K562 (cell line): ENCODE results near the gene RNF222. TPM values are rescaled to one million over a fixed set of nuclear protein-coding genes. Genes with fewer than 3 reads are reported as not detected.
"Not testable (repeated sequence)": the region's sequence is repeated elsewhere in the genome, so short reads cannot be mapped to it uniquely, and the experiment has no call there.

Source experiments
- ATAC-seq: fragments of 200-7000 bp; cut with Tn5 transposase; 3 replicates; pipeline ENCODE4 v1.9.1; 2020; ENCODE audit warnings: moderate library complexity
- BruUV-seq: library from RNA; stranded (reverse); fragments of 400-500 nt; replicated peaks from 2 replicates; lab custom pipeline; 2021; lab: Mats Ljungman, UMichigan
- CTCF ChIA-PET: fragments of 300-600 bp; formaldehyde crosslinking; extraction: SDS; loops from one replicate; lab custom pipeline; 2021; ENCODE audit warnings: low intra/inter-chr PET ratio; lab: Yijun Ruan, JAX
- POLR2A ChIA-PET: fragments of 300-600, 350-650 bp; sonication (Branson Sonifier 250); formaldehyde crosslinking; extraction: SDS; loops from one replicate; lab custom pipeline; 2021; ENCODE audit warnings: antibody characterized with exemption, inconsistent platforms; lab: Yijun Ruan, JAX
- DNase-seq, 4 experiments: peaks; one replicate each; pipeline versions ENCODE4 v3.0.0 to v3.0.0-alpha.2; 2011 to 2018; ENCODE audit warnings: low spot score in 3 of 4, mixed read lengths in 3 of 4; ENCODE audit errors: extremely low read depth in 1 of 4
- FAIRE-seq: peaks from 2 replicates; lab custom pipeline; 2011; peaks lifted over from hg19 to GRCh38; lab: Jason Lieb, UNC
- H2AFZ ChIP-seq: 2 replicates; pipeline ENCODE4 v1.6.0; 2011; ENCODE audit warnings: low read depth, low read length, control low read depth, inconsistent platforms
- H3K27ac ChIP-seq: fragments of 200-600 bp; 3 replicates; pipeline ENCODE4 v1.8.0; 2011; ENCODE audit warnings: low read depth, mild to moderate bottlenecking, control low read depth, inconsistent platforms, low read length, moderate library complexity, mixed read lengths; ENCODE audit errors: extremely low read depth
- H3K27me3 ChIP-seq, 2 experiments: fragments of 300-600 bp in 1 of 2; 2 replicates in 1 of 2; 3 replicates in 1 of 2; pipeline versions ENCODE4 v1.6.0 to v1.8.0; 2011; ENCODE audit warnings: inconsistent platforms in 2 of 2, low read length in 2 of 2, mild to moderate bottlenecking in 1 of 2, mixed read lengths in 1 of 2, moderate library complexity in 1 of 2; ENCODE audit not compliant: control insufficient read depth in 2 of 2, insufficient read depth in 2 of 2
- H3K36me3 ChIP-seq: fragments of 300-600 bp; 3 replicates; pipeline ENCODE4 v1.8.0; 2011; ENCODE audit warnings: mild to moderate bottlenecking, low read length, inconsistent platforms; ENCODE audit not compliant: control insufficient read depth, insufficient read depth
- H3K4me1 ChIP-seq, 2 experiments: fragments of 200-600 bp in 1 of 2; replicated peaks in 1 of 2; 2 replicates in 1 of 2; 3 replicates in 1 of 2; pipeline versions ENCODE4 v1.5.1 to v1.8.0; 2011; ENCODE audit warnings: inconsistent platforms in 2 of 2, low read length in 2 of 2, mild to moderate bottlenecking in 1 of 2, mixed read lengths in 1 of 2, moderate library complexity in 1 of 2; ENCODE audit not compliant: control insufficient read depth in 2 of 2, insufficient read depth in 2 of 2
- H3K4me2 ChIP-seq: 2 replicates; pipeline ENCODE4 v1.6.1; 2011; ENCODE audit warnings: low read length, control low read depth, inconsistent platforms, mixed read lengths; ENCODE audit not compliant: insufficient read depth
- H3K4me3 ChIP-seq: fragments of 200-600 bp; sonication (generic), shearing (Covaris generic); 2 replicates; pipeline ENCODE4 v1.5.1; 2016; ENCODE audit warnings: control low read depth, inconsistent platforms
- H3K79me2 ChIP-seq: fragments of 200-600 bp; 3 replicates; pipeline ENCODE4 v1.8.0; 2011; ENCODE audit warnings: low read length, inconsistent platforms; ENCODE audit not compliant: control insufficient read depth, insufficient read depth
- H3K9ac ChIP-seq, 2 experiments: 2 replicates each; pipeline versions ENCODE4 v1.6.0 to v1.6.1; 2011; ENCODE audit warnings: low read depth in 2 of 2, low read length in 2 of 2, control low read depth in 1 of 2, inconsistent platforms in 1 of 2, mild to moderate bottlenecking in 1 of 2, mixed read lengths in 1 of 2; ENCODE audit not compliant: insufficient read depth in 1 of 2
- H3K9me1 ChIP-seq: one replicate; pipeline ENCODE4 v1.6.0; 2011; ENCODE audit warnings: inconsistent platforms, mild to moderate bottlenecking, low read length, moderate library complexity; ENCODE audit not compliant: control insufficient read depth, insufficient read depth
- H3K9me3 ChIP-seq: replicated peaks from 2 replicates; pipeline ENCODE4 v1.5.1; 2011; ENCODE audit warnings: low read depth, low read length, inconsistent platforms; ENCODE audit not compliant: control insufficient read depth, insufficient read depth
- H4K20me1 ChIP-seq: replicated peaks from 2 replicates; pipeline ENCODE4 v1.6.1; 2011; ENCODE audit warnings: low read length, inconsistent platforms, mixed read lengths; ENCODE audit not compliant: control insufficient read depth, insufficient read depth
- WGBS: fragments of 100-300 bp; shearing (Covaris generic); methylation state at CpG from one replicate; pipeline ENCODE4 v1.1.6; 2016; ENCODE audit warnings: low coverage, mixed read lengths; ENCODE audit not compliant: insufficient coverage; ENCODE audit errors: missing lambda C conversion rate; 5-methylcytosine and 5-hydroxymethylcytosine counted together
- in situ Hi-C: fragments of 300-500 bp; cut with MboI; formaldehyde crosslinking; loops from 4 replicates; pipeline ENCODE4 v1.15.0; 2018; ENCODE audit warnings: inconsistent platforms, mixed read lengths
- intact Hi-C: fragments of 100-400 bp; cut with micrococcal nuclease; formaldehyde crosslinking; loops from 2 replicates; pipeline ENCODE4 v1.14.2; 2022
- polyA plus RNA-seq, 8 experiments: library from polyadenylated mRNA; depleted of rRNA in 4 of 8; stranded (reverse) in 5 of 8; unstranded in 3 of 8; fragments of >200 nt; fragmentation: Nextera tagmentation in 2 of 8; fragmentation: Illumina TruSeq in 1 of 8; extraction: Ambion mirVana in 2 of 8; extraction: Trizol in 1 of 8; gene quantifications; 2 replicates each; pipeline versions ENCODE4 v1.2.1 to v1.2.3, GENCODE V29; 2011 to 2014; ENCODE audit warnings: inconsistent platforms in 1 of 8, missing spikeins in 1 of 8
- total RNA-seq, 7 experiments: library from RNA; depleted of rRNA in 6 of 7; stranded (reverse); fragments of >200 nt in 6 of 7; fragmentation: Illumina TruSeq in 2 of 7; extraction: Trizol in 2 of 7; gene quantifications; 2 replicates each; pipeline versions ENCODE4 v1.2.1 to v1.2.3, GENCODE V29; 2011 to 2021; ENCODE audit warnings: low replicate concordance in 1 of 7
- TF ChIP-seq, protein P1 (sequence below): fragments of 200-600 bp; sonication (generic); IDR thresholded peaks from one replicate; pipeline ENCODE4 v1.6.1; 2012; ENCODE audit warnings: mild to moderate bottlenecking, low read depth, low read length, inconsistent platforms

RNF222 gene
- total and polyA plus RNA-seq, 9 of the 15 experiments (the other 6 are each of a cell fraction or from before 2014, with no cell fraction given): not detected

DNA sequence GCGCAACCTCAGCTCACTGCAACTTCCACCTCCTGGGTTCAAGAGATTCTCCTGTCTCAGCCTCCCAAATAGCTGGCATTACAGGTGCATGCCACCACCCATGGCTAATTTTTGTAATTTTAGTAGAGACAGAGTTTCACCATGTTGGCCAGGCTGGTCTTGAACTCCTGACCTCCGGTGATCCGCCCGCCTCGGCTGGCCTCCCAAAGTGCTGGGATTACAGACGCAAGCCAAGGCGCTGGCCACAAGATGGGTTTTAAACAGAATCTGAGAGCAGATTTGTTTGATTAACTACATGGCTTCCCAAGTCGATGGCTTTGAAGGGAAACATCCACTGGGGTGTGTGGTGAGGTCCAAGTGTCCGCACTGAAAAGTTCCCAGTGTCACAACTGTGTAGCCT is 3.1 kb downstream of the RNF222 start:
- H4K20me1 ChIP-seq, H3K79me2 ChIP-seq, intact Hi-C loops, H3K27ac ChIP-seq, H3K36me3 ChIP-seq, H3K9ac ChIP-seq, H3K9me1 ChIP-seq, FAIRE-seq, H3K4me2 ChIP-seq, BruUV-seq, DNase-seq, H3K9me3 ChIP-seq, H3K4me3 ChIP-seq, POLR2A ChIA-PET, ATAC-seq, H2AFZ ChIP-seq: not testable (repeated sequence)
- WGBS: 37% methylated on average over 6 of the region's 9 CpGs
- Histone ChIP-seq H3K27me3 (peaks cover 0 to 19% of the 10 kb centered on the region in 2 experiments; a peak in 3 of 5 replicates), H3K4me1 (peaks cover 0 to 27% of the 10 kb centered on the region in 2 experiments; a peak in 4 of 5 replicates)
- in situ Hi-C loops: loop anchor here (25.0 kb wide), 1 partner anchor 1143 kb away; no protein-coding TSS in a partner anchor
- CTCF ChIA-PET: interaction anchor here (0.6 to 0.7 kb wide), 2 partner anchors 51 to 277 kb away, joined by 3 read pairs; no protein-coding TSS in a partner anchor

DNA sequence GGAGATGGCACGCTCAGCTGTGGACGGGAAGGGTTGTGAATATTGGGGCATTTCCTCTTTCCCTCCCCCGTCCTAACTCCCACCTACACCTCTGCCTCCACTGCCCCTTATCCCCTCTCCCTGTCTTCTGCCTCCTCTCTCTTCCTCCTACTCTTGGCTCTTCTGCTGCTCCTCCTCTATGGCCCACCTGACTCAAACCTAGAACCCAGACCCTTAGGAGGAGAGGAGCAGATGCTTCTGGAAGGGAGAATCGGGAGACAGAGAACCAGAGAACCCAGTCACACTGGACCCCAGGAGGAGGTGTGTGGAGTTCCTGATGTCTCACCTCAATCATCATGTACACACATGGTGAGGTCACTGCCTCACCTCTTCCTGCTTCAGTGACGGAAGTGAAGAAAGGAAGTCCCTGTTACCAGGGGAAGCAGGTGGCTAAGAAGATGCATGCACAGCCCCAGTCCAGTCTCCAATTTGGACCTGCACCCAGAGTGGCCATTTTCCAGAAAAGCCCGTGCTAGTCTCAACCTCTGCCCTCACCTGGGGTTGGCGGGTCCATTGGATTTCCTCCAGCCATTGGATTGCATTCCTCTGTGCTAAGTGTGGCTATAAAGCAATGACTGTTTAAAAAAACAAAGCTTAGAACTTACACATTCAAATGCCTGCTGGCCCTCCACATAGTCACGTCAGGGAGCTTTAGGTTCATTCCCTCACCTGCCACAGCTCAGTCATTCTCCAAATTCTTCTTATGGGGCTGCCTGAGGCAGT is 4.0 kb downstream of the RNF222 start:
- no TSS peak for BruUV-seq
- H3K27ac ChIP-seq: no peak overlapping the region
- TF ChIP-seq, protein P1, sequence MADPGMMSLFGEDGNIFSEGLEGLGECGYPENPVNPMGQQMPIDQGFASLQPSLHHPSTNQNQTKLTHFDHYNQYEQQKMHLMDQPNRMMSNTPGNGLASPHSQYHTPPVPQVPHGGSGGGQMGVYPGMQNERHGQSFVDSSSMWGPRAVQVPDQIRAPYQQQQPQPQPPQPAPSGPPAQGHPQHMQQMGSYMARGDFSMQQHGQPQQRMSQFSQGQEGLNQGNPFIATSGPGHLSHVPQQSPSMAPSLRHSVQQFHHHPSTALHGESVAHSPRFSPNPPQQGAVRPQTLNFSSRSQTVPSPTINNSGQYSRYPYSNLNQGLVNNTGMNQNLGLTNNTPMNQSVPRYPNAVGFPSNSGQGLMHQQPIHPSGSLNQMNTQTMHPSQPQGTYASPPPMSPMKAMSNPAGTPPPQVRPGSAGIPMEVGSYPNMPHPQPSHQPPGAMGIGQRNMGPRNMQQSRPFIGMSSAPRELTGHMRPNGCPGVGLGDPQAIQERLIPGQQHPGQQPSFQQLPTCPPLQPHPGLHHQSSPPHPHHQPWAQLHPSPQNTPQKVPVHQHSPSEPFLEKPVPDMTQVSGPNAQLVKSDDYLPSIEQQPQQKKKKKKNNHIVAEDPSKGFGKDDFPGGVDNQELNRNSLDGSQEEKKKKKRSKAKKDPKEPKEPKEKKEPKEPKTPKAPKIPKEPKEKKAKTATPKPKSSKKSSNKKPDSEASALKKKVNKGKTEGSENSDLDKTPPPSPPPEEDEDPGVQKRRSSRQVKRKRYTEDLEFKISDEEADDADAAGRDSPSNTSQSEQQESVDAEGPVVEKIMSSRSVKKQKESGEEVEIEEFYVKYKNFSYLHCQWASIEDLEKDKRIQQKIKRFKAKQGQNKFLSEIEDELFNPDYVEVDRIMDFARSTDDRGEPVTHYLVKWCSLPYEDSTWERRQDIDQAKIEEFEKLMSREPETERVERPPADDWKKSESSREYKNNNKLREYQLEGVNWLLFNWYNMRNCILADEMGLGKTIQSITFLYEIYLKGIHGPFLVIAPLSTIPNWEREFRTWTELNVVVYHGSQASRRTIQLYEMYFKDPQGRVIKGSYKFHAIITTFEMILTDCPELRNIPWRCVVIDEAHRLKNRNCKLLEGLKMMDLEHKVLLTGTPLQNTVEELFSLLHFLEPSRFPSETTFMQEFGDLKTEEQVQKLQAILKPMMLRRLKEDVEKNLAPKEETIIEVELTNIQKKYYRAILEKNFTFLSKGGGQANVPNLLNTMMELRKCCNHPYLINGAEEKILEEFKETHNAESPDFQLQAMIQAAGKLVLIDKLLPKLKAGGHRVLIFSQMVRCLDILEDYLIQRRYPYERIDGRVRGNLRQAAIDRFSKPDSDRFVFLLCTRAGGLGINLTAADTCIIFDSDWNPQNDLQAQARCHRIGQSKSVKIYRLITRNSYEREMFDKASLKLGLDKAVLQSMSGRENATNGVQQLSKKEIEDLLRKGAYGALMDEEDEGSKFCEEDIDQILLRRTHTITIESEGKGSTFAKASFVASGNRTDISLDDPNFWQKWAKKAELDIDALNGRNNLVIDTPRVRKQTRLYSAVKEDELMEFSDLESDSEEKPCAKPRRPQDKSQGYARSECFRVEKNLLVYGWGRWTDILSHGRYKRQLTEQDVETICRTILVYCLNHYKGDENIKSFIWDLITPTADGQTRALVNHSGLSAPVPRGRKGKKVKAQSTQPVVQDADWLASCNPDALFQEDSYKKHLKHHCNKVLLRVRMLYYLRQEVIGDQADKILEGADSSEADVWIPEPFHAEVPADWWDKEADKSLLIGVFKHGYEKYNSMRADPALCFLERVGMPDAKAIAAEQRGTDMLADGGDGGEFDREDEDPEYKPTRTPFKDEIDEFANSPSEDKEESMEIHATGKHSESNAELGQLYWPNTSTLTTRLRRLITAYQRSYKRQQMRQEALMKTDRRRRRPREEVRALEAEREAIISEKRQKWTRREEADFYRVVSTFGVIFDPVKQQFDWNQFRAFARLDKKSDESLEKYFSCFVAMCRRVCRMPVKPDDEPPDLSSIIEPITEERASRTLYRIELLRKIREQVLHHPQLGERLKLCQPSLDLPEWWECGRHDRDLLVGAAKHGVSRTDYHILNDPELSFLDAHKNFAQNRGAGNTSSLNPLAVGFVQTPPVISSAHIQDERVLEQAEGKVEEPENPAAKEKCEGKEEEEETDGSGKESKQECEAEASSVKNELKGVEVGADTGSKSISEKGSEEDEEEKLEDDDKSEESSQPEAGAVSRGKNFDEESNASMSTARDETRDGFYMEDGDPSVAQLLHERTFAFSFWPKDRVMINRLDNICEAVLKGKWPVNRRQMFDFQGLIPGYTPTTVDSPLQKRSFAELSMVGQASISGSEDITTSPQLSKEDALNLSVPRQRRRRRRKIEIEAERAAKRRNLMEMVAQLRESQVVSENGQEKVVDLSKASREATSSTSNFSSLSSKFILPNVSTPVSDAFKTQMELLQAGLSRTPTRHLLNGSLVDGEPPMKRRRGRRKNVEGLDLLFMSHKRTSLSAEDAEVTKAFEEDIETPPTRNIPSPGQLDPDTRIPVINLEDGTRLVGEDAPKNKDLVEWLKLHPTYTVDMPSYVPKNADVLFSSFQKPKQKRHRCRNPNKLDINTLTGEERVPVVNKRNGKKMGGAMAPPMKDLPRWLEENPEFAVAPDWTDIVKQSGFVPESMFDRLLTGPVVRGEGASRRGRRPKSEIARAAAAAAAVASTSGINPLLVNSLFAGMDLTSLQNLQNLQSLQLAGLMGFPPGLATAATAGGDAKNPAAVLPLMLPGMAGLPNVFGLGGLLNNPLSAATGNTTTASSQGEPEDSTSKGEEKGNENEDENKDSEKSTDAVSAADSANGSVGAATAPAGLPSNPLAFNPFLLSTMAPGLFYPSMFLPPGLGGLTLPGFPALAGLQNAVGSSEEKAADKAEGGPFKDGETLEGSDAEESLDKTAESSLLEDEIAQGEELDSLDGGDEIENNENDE: no peak

More for the DNA sequence above, 4.0 kb downstream of the RNF222 start:
- CTCF ChIA-PET: interaction anchor here (0.7 kb wide), 1 partner anchor 52 kb away, joined by 3 read pairs; no protein-coding TSS in a partner anchor
- Histone ChIP-seq H4K20me1 (no peaks in the 10 kb centered on the region), H3K79me2 (no peaks in the 10 kb centered on the region), H3K36me3 (no peaks in the 10 kb centered on the region), H3K4me3 (no peak overlapping the region), H2AFZ (peak overlapping the region; percentile 32; the same call in 1 of the 2 replicates), H3K9me3 (no peaks in the 10 kb centered on the region), H3K27me3 (peaks cover 0 to 19% of the 10 kb centered on the region in 2 experiments; a peak in 3 of 5 replicates), H3K9ac (no peak overlapping the region), H3K4me1 (peaks cover 0 to 27% of the 10 kb centered on the region in 2 experiments; a peak in 4 of 5 replicates), H3K9me1 (no peaks in the 10 kb centered on the region), H3K4me2 (no peak overlapping the region)
- FAIRE-seq (no peak), ATAC-seq (peak; percentile 23; the same call in 1 of the 3 replicates), DNase-seq (no peak)
- intact Hi-C loops: no loop called here
- 42% methylated on average over 8 of the region's 8 CpGs for WGBS
- in situ Hi-C loops: loop anchor here (25.0 kb wide), 1 partner anchor 1144 kb away; no protein-coding TSS in a partner anchor
- POLR2A ChIA-PET: no interaction called here
